Vagina (tissue), 2 donors: ENCODE measurements around the gene CINP.
A peak's percentile ranks its signal among the peaks of the same experiment; 100 is the strongest.

Experiments
- POLR2A ChIP-seq, 2 donors: fragments of 450-650 bp; IDR thresholded peaks; one replicate each; pipeline ENCODE4 v1.6.1; 2017; ENCODE audit warnings: antibody characterized with exemption in 2 of 2, mild to moderate bottlenecking in 2 of 2, moderate library complexity in 2 of 2
- TF ChIP-seq, protein P1 (sequence below), 3 experiments: fragments of 450-650 bp in 2 of 3; fragments of 200-600 bp in 1 of 3; sonication (generic) in 1 of 3; IDR thresholded peaks; one replicate each; pipeline ENCODE4 v1.5.1; 2017 to 2019; ENCODE audit warnings: antibody characterized with exemption in 3 of 3, mild to moderate bottlenecking in 2 of 3, moderate library complexity in 2 of 3

- TF ChIP-seq, protein P1, sequence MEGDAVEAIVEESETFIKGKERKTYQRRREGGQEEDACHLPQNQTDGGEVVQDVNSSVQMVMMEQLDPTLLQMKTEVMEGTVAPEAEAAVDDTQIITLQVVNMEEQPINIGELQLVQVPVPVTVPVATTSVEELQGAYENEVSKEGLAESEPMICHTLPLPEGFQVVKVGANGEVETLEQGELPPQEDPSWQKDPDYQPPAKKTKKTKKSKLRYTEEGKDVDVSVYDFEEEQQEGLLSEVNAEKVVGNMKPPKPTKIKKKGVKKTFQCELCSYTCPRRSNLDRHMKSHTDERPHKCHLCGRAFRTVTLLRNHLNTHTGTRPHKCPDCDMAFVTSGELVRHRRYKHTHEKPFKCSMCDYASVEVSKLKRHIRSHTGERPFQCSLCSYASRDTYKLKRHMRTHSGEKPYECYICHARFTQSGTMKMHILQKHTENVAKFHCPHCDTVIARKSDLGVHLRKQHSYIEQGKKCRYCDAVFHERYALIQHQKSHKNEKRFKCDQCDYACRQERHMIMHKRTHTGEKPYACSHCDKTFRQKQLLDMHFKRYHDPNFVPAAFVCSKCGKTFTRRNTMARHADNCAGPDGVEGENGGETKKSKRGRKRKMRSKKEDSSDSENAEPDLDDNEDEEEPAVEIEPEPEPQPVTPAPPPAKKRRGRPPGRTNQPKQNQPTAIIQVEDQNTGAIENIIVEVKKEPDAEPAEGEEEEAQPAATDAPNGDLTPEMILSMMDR (IDR thresholded peaks at IDR 0.05): peak in 1 of 3 experiments; percentile 16
- TF ChIP-seq POLR2A (IDR thresholded peaks at IDR 0.05): no peak
Measured at GRCh38 chr14:102304611-102305506, 57.8 kb downstream of the CINP start, which contains the start of gene MOK.
